ENCODE measurements around the gene FBXW4.

The FBXW4 gene

DNA sequence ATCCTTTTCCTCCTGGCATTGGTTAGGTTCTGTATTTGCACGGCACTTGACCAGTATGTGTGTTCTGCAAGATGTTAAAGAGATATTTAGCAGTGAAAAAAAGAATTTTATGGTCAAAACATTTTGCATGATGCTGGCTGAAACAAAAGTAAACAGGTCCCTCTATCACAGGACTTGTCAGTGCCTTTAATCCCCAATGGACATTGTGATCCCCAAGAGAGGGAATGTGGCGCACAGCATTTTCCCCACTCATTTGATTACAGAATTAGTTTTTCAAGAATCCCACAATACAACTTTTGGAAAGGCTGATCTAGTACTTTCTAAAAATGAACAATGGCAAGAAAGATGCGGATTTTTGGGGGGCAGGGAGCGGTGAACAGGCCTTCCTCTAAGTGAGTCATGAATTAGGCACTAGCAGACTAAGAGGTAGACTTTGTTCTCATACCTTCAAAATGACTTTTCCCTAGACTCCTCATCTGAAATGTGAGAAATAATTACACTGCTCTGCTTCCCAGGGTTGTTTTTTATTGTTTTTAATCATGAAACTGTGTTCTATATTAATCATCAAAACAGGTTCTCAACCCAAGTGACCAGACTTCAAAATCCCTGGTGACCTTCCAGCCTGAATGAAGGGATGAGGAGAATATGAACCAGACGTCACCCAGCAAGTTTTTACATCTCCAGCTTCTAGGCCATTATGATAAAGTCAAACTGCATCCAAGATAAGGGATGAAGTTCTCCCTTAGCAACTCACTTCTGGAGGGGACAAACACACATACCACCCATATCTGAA lies 8.6 kb downstream of the FBXW4 start:
- peaks cover 13% of the 10 kb centered on the region for H3K36me3 Mint-ChIP-seq
- no peak overlapping the region for H3K27ac Mint-ChIP-seq
- peaks cover 2% of the 10 kb centered on the region for H3K9me3 Mint-ChIP-seq
- ATAC-seq (ENCODE audit: low read depth) (no peak), DNase-seq (ENCODE audit: low spot score in 2 of 2) (no peak)
- H3K4me1 Mint-ChIP-seq = peaks cover 37% of the 10 kb centered on the region
- no peaks in the 10 kb centered on the region for H3K27me3 Mint-ChIP-seq
- H3K4me3 Mint-ChIP-seq = no peak overlapping the region

DNA sequence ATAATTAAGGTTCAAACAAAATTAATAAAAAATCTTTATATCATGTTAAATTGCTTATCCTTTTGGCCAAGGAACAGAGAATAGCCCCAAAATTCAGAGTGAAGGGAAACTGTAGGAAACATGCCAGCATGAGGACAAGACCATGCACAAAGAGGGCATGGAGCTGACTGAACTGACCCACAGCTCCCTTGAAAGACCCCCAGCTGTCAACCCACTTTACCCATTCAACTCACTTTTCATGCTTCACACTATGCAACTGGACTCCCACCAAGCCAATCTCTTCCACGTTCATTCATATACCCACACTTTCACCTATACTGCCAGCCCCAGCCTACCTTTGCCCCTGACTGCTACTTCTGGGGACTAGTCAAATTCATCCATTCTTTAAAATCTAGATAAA lies 10.2 kb downstream of the FBXW4 start:
- ATAC-seq (ENCODE audit: low read depth) (no peak), DNase-seq (ENCODE audit: low spot score in 2 of 2) (no peak)
- no peak overlapping the region for H3K4me3 Mint-ChIP-seq
- H3K4me1 Mint-ChIP-seq = peaks cover 32% of the 10 kb centered on the region
- peaks cover 13% of the 10 kb centered on the region for H3K36me3 Mint-ChIP-seq
- peaks cover 2% of the 10 kb centered on the region for H3K9me3 Mint-ChIP-seq
- no peak overlapping the region for H3K27ac Mint-ChIP-seq
- H3K27me3 Mint-ChIP-seq = no peaks in the 10 kb centered on the region

- peaks cover 2% of the 10 kb centered on the region for H3K9me3 Mint-ChIP-seq
- ATAC-seq (ENCODE audit: low read depth) = no peak
- no peak overlapping the region for H3K27ac Mint-ChIP-seq
- no peak overlapping the region for H3K4me3 Mint-ChIP-seq
- DNase-seq (ENCODE audit: low spot score in 2 of 2) = no peak
- no peaks in the 10 kb centered on the region for H3K27me3 Mint-ChIP-seq
- peaks cover 12% of the 10 kb centered on the region for H3K36me3 Mint-ChIP-seq
- peaks cover 29% of the 10 kb centered on the region for H3K4me1 Mint-ChIP-seq
These were observed 11.7 kb downstream of the FBXW4 start for GRCh38 chr10:101683276-101683675.

GRCh38 chr10:101682172-101682825 lies 12.7 kb downstream of the FBXW4 start:
- Mint-ChIP-seq H3K27ac (no peak overlapping the region), H3K4me1 (peaks cover 23% of the 10 kb centered on the region), H3K9me3 (peaks cover 4% of the 10 kb centered on the region), H3K36me3 (peaks cover 9% of the 10 kb centered on the region), H3K4me3 (no peak overlapping the region), H3K27me3 (no peaks in the 10 kb centered on the region)
- no peak for DNase-seq (ENCODE audit: low spot score in 2 of 2)
- ATAC-seq (ENCODE audit: low read depth) = no peak

- peaks cover 39% of the 10 kb centered on the region for H3K36me3 Mint-ChIP-seq
- no peaks in the 10 kb centered on the region for H3K27me3 Mint-ChIP-seq
- H3K9me3 Mint-ChIP-seq = peaks cover 5% of the 10 kb centered on the region
- DNase-seq (ENCODE audit: low spot score in 2 of 2) (no peak), ATAC-seq (ENCODE audit: low read depth) (no peak)
- H3K27ac Mint-ChIP-seq = no peak overlapping the region
- peaks cover 7% of the 10 kb centered on the region for H3K4me1 Mint-ChIP-seq
- no peak overlapping the region for H3K4me3 Mint-ChIP-seq
These were observed 18.4 kb downstream of the FBXW4 start for GRCh38 chr10:101676565-101676964.

- no peaks in the 10 kb centered on the region for H3K27me3 Mint-ChIP-seq
- ATAC-seq (ENCODE audit: low read depth) (no peak), DNase-seq (ENCODE audit: low spot score in 2 of 2) (no peak)
- H3K4me1 Mint-ChIP-seq = peaks cover 17% of the 10 kb centered on the region
- peaks cover 5% of the 10 kb centered on the region for H3K9me3 Mint-ChIP-seq
- H3K27ac Mint-ChIP-seq = no peak overlapping the region
- no peak overlapping the region for H3K4me3 Mint-ChIP-seq
- peaks cover 50% of the 10 kb centered on the region for H3K36me3 Mint-ChIP-seq
These were observed 19.9 kb downstream of the FBXW4 start for GRCh38 chr10:101675115-101675514.

DNA sequence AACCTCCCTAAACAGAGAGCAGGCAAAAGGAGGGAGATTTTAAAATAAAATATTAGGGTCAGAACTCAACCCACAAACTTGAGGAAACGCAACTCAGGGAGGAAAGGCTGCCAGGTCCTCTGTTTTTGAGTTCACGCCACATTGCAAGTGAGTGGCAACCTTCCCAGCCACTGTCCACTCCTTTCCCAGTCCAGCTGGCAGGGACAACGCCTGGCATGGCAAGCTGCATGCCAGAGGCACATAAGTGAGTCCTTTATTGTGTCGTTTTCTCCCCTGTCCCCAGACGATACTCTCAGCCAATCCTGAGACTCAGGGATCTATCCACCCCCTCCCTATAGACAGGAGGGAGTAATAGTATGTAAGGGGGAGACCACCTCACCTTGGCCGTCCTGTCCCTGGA lies 22.4 kb downstream of the FBXW4 start:
- Mint-ChIP-seq H3K27me3 (no peaks in the 10 kb centered on the region), H3K4me1 (peaks cover 18% of the 10 kb centered on the region), H3K36me3 (peaks cover 60% of the 10 kb centered on the region), H3K4me3 (no peak overlapping the region), H3K9me3 (peaks cover 5% of the 10 kb centered on the region), H3K27ac (no peak overlapping the region)
- DNase-seq (ENCODE audit: low spot score in 2 of 2) (no peak), ATAC-seq (ENCODE audit: low read depth) (no peak)

DNA sequence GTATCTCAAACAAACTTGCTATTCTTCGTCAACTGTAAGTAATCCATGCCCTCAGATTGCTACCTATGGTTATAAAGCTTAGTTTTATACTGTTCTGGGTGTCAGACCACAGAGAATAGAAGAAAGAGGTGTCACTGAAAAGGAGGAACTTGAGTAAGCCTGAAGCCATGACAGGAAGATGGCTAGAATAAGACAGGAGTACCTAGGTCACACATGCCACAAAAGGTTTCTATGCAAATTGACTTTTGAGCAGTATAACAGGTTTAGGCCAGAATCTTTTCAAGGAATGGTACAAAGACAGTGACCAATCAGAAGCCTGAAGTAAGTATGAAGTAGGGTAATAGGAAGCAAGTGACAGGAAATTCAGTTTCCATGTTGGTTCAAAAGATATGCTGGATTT lies 23.5 kb downstream of the FBXW4 start:
- Mint-ChIP-seq H3K27ac (peak overlapping the region; percentile 60), H3K27me3 (no peaks in the 10 kb centered on the region), H3K4me3 (no peak overlapping the region), H3K4me1 (peaks cover 14% of the 10 kb centered on the region), H3K36me3 (peaks cover 55% of the 10 kb centered on the region), H3K9me3 (no peaks in the 10 kb centered on the region)
- DNase-seq (ENCODE audit: low spot score in 2 of 2) (no peak), ATAC-seq (ENCODE audit: low read depth) (peak; percentile 86)

GRCh38 chr10:101670635-101671034 lies 24.3 kb downstream of the FBXW4 start:
- H3K27ac Mint-ChIP-seq = peak overlapping the region; percentile 60
- no peak overlapping the region for H3K4me3 Mint-ChIP-seq
- no peaks in the 10 kb centered on the region for H3K27me3 Mint-ChIP-seq
- H3K9me3 Mint-ChIP-seq = no peaks in the 10 kb centered on the region
- peaks cover 14% of the 10 kb centered on the region for H3K4me1 Mint-ChIP-seq
- no peak for ATAC-seq (ENCODE audit: low read depth)
- no peak for DNase-seq (ENCODE audit: low spot score in 2 of 2)
- peaks cover 53% of the 10 kb centered on the region for H3K36me3 Mint-ChIP-seq

- no peaks in the 10 kb centered on the region for H3K9me3 Mint-ChIP-seq
- no peak overlapping the region for H3K4me3 Mint-ChIP-seq
- H3K27me3 Mint-ChIP-seq = no peaks in the 10 kb centered on the region
- H3K27ac Mint-ChIP-seq = no peak overlapping the region
- H3K4me1 Mint-ChIP-seq = peaks cover 14% of the 10 kb centered on the region
- peaks cover 46% of the 10 kb centered on the region for H3K36me3 Mint-ChIP-seq
- DNase-seq (ENCODE audit: low spot score in 2 of 2) = no peak
- no peak for ATAC-seq (ENCODE audit: low read depth)
These were observed 25.8 kb downstream of the FBXW4 start for GRCh38 chr10:101669181-101669580.

GRCh38 chr10:101668566-101668965 lies 26.4 kb downstream of the FBXW4 start:
- ATAC-seq (ENCODE audit: low read depth) = no peak
- no peak overlapping the region for H3K4me3 Mint-ChIP-seq
- H3K36me3 Mint-ChIP-seq = peaks cover 49% of the 10 kb centered on the region

GRCh38 chr10:101666083-101666482 lies 28.9 kb downstream of the FBXW4 start:
- Mint-ChIP-seq H3K9me3 (no peaks in the 10 kb centered on the region), H3K27ac (no peak overlapping the region), H3K36me3 (peaks cover 50% of the 10 kb centered on the region), H3K4me3 (no peak overlapping the region), H3K27me3 (no peaks in the 10 kb centered on the region), H3K4me1 (peaks cover 9% of the 10 kb centered on the region)
- no peak for DNase-seq (ENCODE audit: low spot score in 2 of 2)
- no peak for ATAC-seq (ENCODE audit: low read depth)

More at GRCh38 chr10:101668566-101668965, 26.4 kb downstream of the FBXW4 start:
- no peaks in the 10 kb centered on the region for H3K27me3 Mint-ChIP-seq
- H3K27ac Mint-ChIP-seq = peak overlapping the region; percentile 38
- peaks cover 14% of the 10 kb centered on the region for H3K4me1 Mint-ChIP-seq
- H3K9me3 Mint-ChIP-seq = no peaks in the 10 kb centered on the region
- DNase-seq (ENCODE audit: low spot score in 2 of 2) = no peak

- H3K27me3 Mint-ChIP-seq = no peaks in the 10 kb centered on the region
- H3K36me3 Mint-ChIP-seq = peaks cover 43% of the 10 kb centered on the region
- H3K4me3 Mint-ChIP-seq = no peak overlapping the region
- no peak for DNase-seq (ENCODE audit: low spot score in 2 of 2)
- H3K27ac Mint-ChIP-seq = no peak overlapping the region
- H3K9me3 Mint-ChIP-seq = no peaks in the 10 kb centered on the region
- no peak for ATAC-seq (ENCODE audit: low read depth)
- H3K4me1 Mint-ChIP-seq = peaks cover 3% of the 10 kb centered on the region
These were observed 31.9 kb downstream of the FBXW4 start for GRCh38 chr10:101663097-101663496.

DNA sequence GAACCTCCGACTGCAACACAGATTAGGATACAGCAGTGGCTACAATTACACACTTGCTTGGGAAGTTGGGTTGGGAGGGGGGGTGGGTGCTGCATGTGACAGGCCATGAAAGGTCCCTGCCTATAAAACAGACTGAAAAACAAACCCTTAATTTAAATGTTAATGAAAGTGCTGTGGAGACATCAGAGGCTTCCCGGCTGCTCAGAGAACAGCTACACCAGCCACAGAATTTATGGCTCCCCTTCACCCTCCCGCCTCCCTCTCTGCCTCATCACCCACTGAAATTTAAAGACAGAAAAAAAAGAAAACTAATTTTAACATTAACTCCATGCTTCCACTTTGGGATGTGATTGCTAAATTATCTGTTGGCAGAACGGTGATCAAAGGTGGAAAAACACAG lies 34.7 kb downstream of the FBXW4 start:
- no peak overlapping the region for H3K27ac Mint-ChIP-seq
- no peak overlapping the region for H3K4me3 Mint-ChIP-seq
- no peaks in the 10 kb centered on the region for H3K9me3 Mint-ChIP-seq
- H3K36me3 Mint-ChIP-seq = peaks cover 50% of the 10 kb centered on the region
- DNase-seq (ENCODE audit: low spot score in 2 of 2) = no peak
- no peak for ATAC-seq (ENCODE audit: low read depth)
- peaks cover 5% of the 10 kb centered on the region for H3K4me1 Mint-ChIP-seq
- no peaks in the 10 kb centered on the region for H3K27me3 Mint-ChIP-seq

- Mint-ChIP-seq H3K9me3 (no peaks in the 10 kb centered on the region), H3K36me3 (peaks cover 48% of the 10 kb centered on the region), H3K4me1 (peaks cover 5% of the 10 kb centered on the region), H3K27ac (no peak overlapping the region), H3K4me3 (no peak overlapping the region), H3K27me3 (no peaks in the 10 kb centered on the region)
- ATAC-seq (ENCODE audit: low read depth) (no peak), DNase-seq (ENCODE audit: low spot score in 2 of 2) (no peak)
These were observed 36.0 kb downstream of the FBXW4 start for GRCh38 chr10:101658975-101659374.

All from memory B cell (primary cell).